A673 (cell line): ENCODE results near the gene MPPED2.

ENCODE experiments used
- CTCF ChIP-seq: fragments of 300-800, 200-600 bp; sonication (generic); conservative IDR thresholded peaks from 2 replicates; pipeline ENCODE4 v1.5.1; 2017; ENCODE audit warnings: low read depth, mild to moderate bottlenecking, antibody characterized with exemption, low read length, moderate library complexity, mixed read lengths
- EZH2 ChIP-seq: fragments of 200-600 bp; sonication (generic); IDR thresholded peaks from 2 replicates; pipeline ENCODE4 v1.6.1; 2017; ENCODE audit warnings: borderline replicate concordance, low read depth, mild to moderate bottlenecking, mixed read lengths, antibody characterized with exemption, low read length; ENCODE audit not compliant: poor library complexity, severe bottlenecking

- no peak for TF ChIP-seq EZH2
- no peak for TF ChIP-seq CTCF
These were observed 220.2 kb downstream of the MPPED2 start for GRCh38 chr11:30365793-30366517.
